Calu3 (cell line): ENCODE data around the gene LUZP2. TPM values are rescaled to one million over a fixed set of nuclear protein-coding genes. Genes with fewer than 3 reads are reported as not detected.

ENCODE experiments used
- BruUV-seq: library from RNA; stranded (reverse); fragments of 400-500 nt; replicated peaks from 2 replicates; lab custom pipeline; 2021; lab: Mats Ljungman, UMichigan
- CTCF ChIA-PET: fragments of 300-600 bp; sonication (Branson Sonifier 250); formaldehyde crosslinking; loops from one replicate; lab custom pipeline; 2022; ENCODE audit warnings: antibody characterized with exemption; lab: Charles Lee
- DNase-seq: peaks from one replicate; pipeline ENCODE4 v3.0.0; 2022
- H3K27ac Mint-ChIP-seq: one replicate; pipeline ENCODE4 v1.8.0; 2022; ENCODE audit warnings: mixed read lengths; ENCODE audit not compliant: unreplicated experiment
- H3K27me3 Mint-ChIP-seq: one replicate; pipeline ENCODE4 v1.8.0; 2022; ENCODE audit warnings: mixed read lengths; ENCODE audit not compliant: unreplicated experiment
- H3K36me3 Mint-ChIP-seq: one replicate; pipeline ENCODE4 v1.8.0; 2022; ENCODE audit warnings: mild to moderate bottlenecking, moderate library complexity, mixed read lengths; ENCODE audit not compliant: insufficient read depth, unreplicated experiment
- H3K4me1 Mint-ChIP-seq: one replicate; pipeline ENCODE4 v1.8.0; 2022; ENCODE audit warnings: mild to moderate bottlenecking, low read depth, mixed read lengths; ENCODE audit not compliant: unreplicated experiment
- H3K4me3 Mint-ChIP-seq: one replicate; pipeline ENCODE4 v1.8.0; 2022; ENCODE audit warnings: mild to moderate bottlenecking, low read depth, moderate library complexity, mixed read lengths; ENCODE audit not compliant: unreplicated experiment
- H3K9me3 Mint-ChIP-seq: one replicate; pipeline ENCODE4 v1.8.0; 2022; ENCODE audit warnings: low read depth, mixed read lengths; ENCODE audit not compliant: unreplicated experiment
- CTCF ChIP-seq: fragments of 200-600 bp; IDR thresholded peaks from one replicate; pipeline ENCODE4 v1.8.0; 2022; ENCODE audit warnings: antibody characterized with exemption; ENCODE audit not compliant: unreplicated experiment
- intact Hi-C: fragments of 100-400 bp; cut with micrococcal nuclease; formaldehyde crosslinking; loops from one replicate; pipeline ENCODE4 v1.10.0; 2022; ENCODE audit not compliant: unreplicated experiment
- total RNA-seq: library from RNA; stranded (reverse); gene quantifications from 2 replicates; pipeline ENCODE4 v1.2.3, GENCODE V29; 2022

The LUZP2 gene
- total RNA-seq, 1 experiment from 2014 or later = 0.73 TPM

- Mint-ChIP-seq H3K36me3 (no peaks in the 10 kb centered on the region), H3K27ac (no peak overlapping the region), H3K4me1 (no peaks in the 10 kb centered on the region), H3K9me3 (peaks cover 2% of the 10 kb centered on the region), H3K4me3 (no peak overlapping the region), H3K27me3 (no peaks in the 10 kb centered on the region)
- intact Hi-C loops = no loop called here
- CTCF ChIA-PET = no interaction called here
- TF ChIP-seq CTCF = no peak
- DNase-seq = no peak
- BruUV-seq = no TSS peak
These were observed 25.8 kb upstream of the LUZP2 start for GRCh38 chr11:24471084-24471483.

GRCh38 chr11:24478718-24479117 lies 18.1 kb upstream of the LUZP2 start:
- CTCF ChIA-PET = no interaction called here
- H3K27me3 Mint-ChIP-seq = no peaks in the 10 kb centered on the region
- intact Hi-C loops = no loop called here
- TF ChIP-seq CTCF = no peak
- no peak overlapping the region for H3K27ac Mint-ChIP-seq
- H3K36me3 Mint-ChIP-seq = no peaks in the 10 kb centered on the region
- no peaks in the 10 kb centered on the region for H3K4me1 Mint-ChIP-seq
- DNase-seq = no peak
- BruUV-seq = no TSS peak
- no peak overlapping the region for H3K4me3 Mint-ChIP-seq
- peaks cover 2% of the 10 kb centered on the region for H3K9me3 Mint-ChIP-seq

- H3K4me3 Mint-ChIP-seq = no peak overlapping the region
- no peak for TF ChIP-seq CTCF
- H3K27me3 Mint-ChIP-seq = no peaks in the 10 kb centered on the region
- no peak for DNase-seq
- no peak overlapping the region for H3K27ac Mint-ChIP-seq
- H3K36me3 Mint-ChIP-seq = no peaks in the 10 kb centered on the region
- intact Hi-C loops = no loop called here
- no peaks in the 10 kb centered on the region for H3K4me1 Mint-ChIP-seq
- no TSS peak for BruUV-seq
- H3K9me3 Mint-ChIP-seq = no peaks in the 10 kb centered on the region
- CTCF ChIA-PET = interaction anchor here (0.7 kb wide), 2 partner anchors 68 to 451 kb away, joined by 3 read pairs; no protein-coding TSS in a partner anchor
These were observed 7.4 kb upstream of the LUZP2 start for GRCh38 chr11:24489477-24489876.

GRCh38 chr11:24496386-24496735 lies 492 bp upstream of the LUZP2 start:
- CTCF ChIA-PET = no interaction called here
- no peak for TF ChIP-seq CTCF
- no peak for DNase-seq
- Mint-ChIP-seq H3K4me1 (peaks cover 8% of the 10 kb centered on the region), H3K4me3 (peak overlapping the region; percentile 88), H3K9me3 (no peaks in the 10 kb centered on the region), H3K27ac (no peak overlapping the region), H3K27me3 (no peaks in the 10 kb centered on the region), H3K36me3 (peaks cover 9% of the 10 kb centered on the region)
- BruUV-seq = no TSS peak
- intact Hi-C loops = no loop called here
